Measurements from ENCODE around the gene CLEC18A. TPM values are rescaled to one million over a fixed set of nuclear protein-coding genes. Genes with fewer than 3 reads are reported as not detected.
"Not testable (repeated sequence)": the region's sequence is repeated elsewhere in the genome, so short reads cannot be mapped to it uniquely, and the experiment has no call there.

Gene CLEC18A
- polyA plus RNA-seq, 4 donors, result 48.0 to 91.8 (median 72.5) TPM

- not testable (repeated sequence) for DNase-seq (ENCODE audit: low read depth in 4 of 4, low spot score in 2 of 4)
Observed at GRCh38 chr16:69950411-69950810, 723 bp upstream of the CLEC18A start.

GRCh38 chr16:69951672-69952031 lies 518 bp downstream of the CLEC18A start:
- not testable (repeated sequence) for DNase-seq (ENCODE audit: low read depth in 4 of 4, low spot score in 2 of 4)

- DNase-seq (ENCODE audit: low read depth in 4 of 4, low spot score in 2 of 4), result not testable (repeated sequence)
Observed at GRCh38 chr16:69952116-69952515, 982 bp downstream of the CLEC18A start.

- not testable (repeated sequence) for DNase-seq (ENCODE audit: low read depth in 4 of 4, low spot score in 2 of 4)
Observed at GRCh38 chr16:69952572-69953355, 1.6 kb downstream of the CLEC18A start.

- not testable (repeated sequence) for DNase-seq (ENCODE audit: low read depth in 4 of 4, low spot score in 2 of 4)
Observed at GRCh38 chr16:69954241-69954640, 3.1 kb downstream of the CLEC18A start.

- DNase-seq (ENCODE audit: low read depth in 4 of 4, low spot score in 2 of 4), result not testable (repeated sequence)
Observed at GRCh38 chr16:69963312-69963711, 12.2 kb downstream of the CLEC18A start.

GRCh38 chr16:69964960-69965660 lies 14.0 kb downstream of the CLEC18A start:
- DNase-seq (ENCODE audit: low read depth in 4 of 4, low spot score in 2 of 4), result peak in 1 of 4 donors; percentile 20

- not testable (repeated sequence) for DNase-seq (ENCODE audit: low read depth in 4 of 4, low spot score in 2 of 4)
Observed at GRCh38 chr16:69965661-69966054, 14.5 kb downstream of the CLEC18A start.

GRCh38 chr16:69967688-69968087 lies 16.6 kb downstream of the CLEC18A start:
- not testable (repeated sequence) for DNase-seq (ENCODE audit: low read depth in 4 of 4, low spot score in 2 of 4)

- DNase-seq (ENCODE audit: low read depth in 4 of 4, low spot score in 2 of 4), result not testable (repeated sequence)
Observed at GRCh38 chr16:69968125-69968524, 17.0 kb downstream of the CLEC18A start.

GRCh38 chr16:69969657-69970056 lies 18.5 kb downstream of the CLEC18A start:
- not testable (repeated sequence) for DNase-seq (ENCODE audit: low read depth in 4 of 4, low spot score in 2 of 4)

GRCh38 chr16:69972120-69972519 lies 21.0 kb downstream of the CLEC18A start:
- not testable (repeated sequence) for DNase-seq (ENCODE audit: low read depth in 4 of 4, low spot score in 2 of 4)

- DNase-seq (ENCODE audit: low read depth in 4 of 4, low spot score in 2 of 4), result not testable (repeated sequence)
Observed at GRCh38 chr16:69972935-69973334, 21.8 kb downstream of the CLEC18A start.

- DNase-seq (ENCODE audit: low read depth in 4 of 4, low spot score in 2 of 4), result not testable (repeated sequence)
Observed at GRCh38 chr16:69985196-69985595, 34.1 kb downstream of the CLEC18A start.

- DNase-seq (ENCODE audit: low read depth in 4 of 4, low spot score in 2 of 4), result not testable (repeated sequence)
Observed at GRCh38 chr16:69997956-69998355, 46.8 kb downstream of the CLEC18A start.

GRCh38 chr16:69999801-70000200 lies 48.7 kb downstream of the CLEC18A start:
- DNase-seq (ENCODE audit: low read depth in 4 of 4, low spot score in 2 of 4), result not testable (repeated sequence)

- not testable (repeated sequence) for DNase-seq (ENCODE audit: low read depth in 4 of 4, low spot score in 2 of 4)
Observed at GRCh38 chr16:70003511-70003910, 52.4 kb downstream of the CLEC18A start.

- DNase-seq (ENCODE audit: low read depth in 4 of 4, low spot score in 2 of 4), result not testable (repeated sequence)
Observed at GRCh38 chr16:70008604-70009003, 57.5 kb downstream of the CLEC18A start.

- not testable (repeated sequence) for DNase-seq (ENCODE audit: low read depth in 4 of 4, low spot score in 2 of 4)
Observed at GRCh38 chr16:70010615-70011014, 59.5 kb downstream of the CLEC18A start.

- not testable (repeated sequence) for DNase-seq (ENCODE audit: low read depth in 4 of 4, low spot score in 2 of 4)
Observed at GRCh38 chr16:70011120-70011519, 60.0 kb downstream of the CLEC18A start.

GRCh38 chr16:70012354-70012753 lies 61.2 kb downstream of the CLEC18A start:
- not testable (repeated sequence) for DNase-seq (ENCODE audit: low read depth in 4 of 4, low spot score in 2 of 4)

GRCh38 chr16:70012951-70013350 lies 61.8 kb downstream of the CLEC18A start:
- DNase-seq (ENCODE audit: low read depth in 4 of 4, low spot score in 2 of 4), result not testable (repeated sequence)

All from left renal cortex interstitium (tissue), 4 donors.